IMR-90 (cell line): ENCODE measurements around the gene PRKAR1A. TPM values are rescaled to one million over a fixed set of nuclear protein-coding genes. Genes with fewer than 3 reads are reported as not detected.

Experiments
- ATAC-seq: fragments of 200-7000 bp; cut with Tn5 transposase; 2 replicates; pipeline ENCODE4 v1.9.1; 2020; ENCODE audit warnings: low read depth, mild to moderate bottlenecking, moderate library complexity
- BruUV-seq: library from RNA; stranded (reverse); fragments of 400-500 nt; replicated peaks from 2 replicates; lab custom pipeline; 2021; lab: Mats Ljungman, UMichigan
- CTCF ChIA-PET: fragments of 300-600 bp; formaldehyde crosslinking; extraction: SDS; loops from one replicate; lab custom pipeline; 2021; ENCODE audit warnings: antibody characterized with exemption; lab: Yijun Ruan, JAX
- POLR2A ChIA-PET: fragments of 300-600 bp; sonication (Branson Sonifier 250); formaldehyde crosslinking; loops from one replicate; lab custom pipeline; 2022; ENCODE audit warnings: antibody characterized with exemption; ENCODE audit not compliant: unreplicated experiment; lab: Charles Lee
- DNase-seq: peaks from one replicate; pipeline ENCODE4 v3.0.0; 2013
- H2AFZ ChIP-seq: replicated peaks from 2 replicates; pipeline ENCODE3; 2013; ENCODE audit warnings: low read length, mild to moderate bottlenecking; ENCODE audit not compliant: poor library complexity
- H2AK5ac ChIP-seq: 2 replicates; pipeline ENCODE4 v1.6.1; 2013; ENCODE audit warnings: low read depth, low read length, inconsistent platforms
- H2AK9ac ChIP-seq: replicated peaks from 2 replicates; pipeline ENCODE3; 2013; ENCODE audit warnings: mild to moderate bottlenecking, low read depth, low read length, moderate library complexity; ENCODE audit not compliant: poor library complexity
- H2BK120ac ChIP-seq: 2 replicates; pipeline ENCODE4 v1.6.1; 2013; ENCODE audit warnings: low read depth, low read length, inconsistent platforms
- H2BK15ac ChIP-seq: 3 replicates; pipeline ENCODE4 v1.6.1; 2013; ENCODE audit warnings: low read depth, low read length, inconsistent platforms
- H2BK20ac ChIP-seq: 2 replicates; pipeline ENCODE4 v1.6.1; 2013; ENCODE audit warnings: low read depth, mild to moderate bottlenecking, inconsistent platforms, low read length, moderate library complexity
- H2BK5ac ChIP-seq: 2 replicates; pipeline ENCODE4 v1.6.1; 2013; ENCODE audit warnings: mild to moderate bottlenecking, low read depth, low read length, inconsistent platforms; ENCODE audit not compliant: poor library complexity, severe bottlenecking
- H3K14ac ChIP-seq: replicated peaks from 2 replicates; pipeline ENCODE4 v1.6.1; 2013; ENCODE audit warnings: low read depth, low read length, inconsistent platforms
- H3K18ac ChIP-seq: 2 replicates; pipeline ENCODE4 v1.6.1; 2013; ENCODE audit warnings: low read depth, low read length, control low read depth
- H3K23ac ChIP-seq: 2 replicates; pipeline ENCODE4 v1.6.1; 2013; ENCODE audit warnings: low read depth, low read length, inconsistent platforms
- H3K27ac ChIP-seq: 2 replicates; pipeline ENCODE4 v1.5.1; 2013; ENCODE audit warnings: mild to moderate bottlenecking, control low read depth, low read length; ENCODE audit not compliant: insufficient read depth
- H3K27me3 ChIP-seq: 2 replicates; pipeline ENCODE4 v1.6.1; 2013; ENCODE audit warnings: low read length; ENCODE audit not compliant: control insufficient read depth, insufficient read depth
- H3K36me3 ChIP-seq: 2 replicates; pipeline ENCODE4 v1.6.1; 2013; ENCODE audit warnings: low read length, mixed read lengths; ENCODE audit not compliant: control insufficient read depth, insufficient read depth
- H3K4ac ChIP-seq: 2 replicates; pipeline ENCODE4 v1.6.1; 2013; ENCODE audit warnings: low read depth, low read length, inconsistent platforms
- H3K4me1 ChIP-seq: 2 replicates; pipeline ENCODE4 v1.6.1; 2013; ENCODE audit warnings: low read length, mixed read lengths; ENCODE audit not compliant: control insufficient read depth, insufficient read depth
- H3K4me2 ChIP-seq: 2 replicates; pipeline ENCODE4 v1.6.1; 2013; ENCODE audit warnings: low read depth, mild to moderate bottlenecking, control low read depth, low read length, moderate library complexity
- H3K4me3 ChIP-seq: 2 replicates; pipeline ENCODE4 v1.5.1; 2013; ENCODE audit warnings: low read depth, mild to moderate bottlenecking, control low read depth, low read length, moderate library complexity; ENCODE audit not compliant: insufficient read depth
- H3K56ac ChIP-seq: 2 replicates; pipeline ENCODE4 v1.6.1; 2013; ENCODE audit warnings: low read length, inconsistent platforms; ENCODE audit not compliant: insufficient read depth; ENCODE audit errors: extremely low read depth
- H3K79me1 ChIP-seq, 2 experiments: 2 replicates each; pipeline ENCODE4 v1.6.1; 2013; ENCODE audit warnings: low read length in 2 of 2, inconsistent platforms in 1 of 2, low read depth in 1 of 2
- H3K9ac ChIP-seq: 2 replicates; pipeline ENCODE4 v1.6.1; 2013; ENCODE audit warnings: low read depth, low read length, control low read depth
- H3K9me1 ChIP-seq: 2 replicates; pipeline ENCODE4 v1.6.1; 2013; ENCODE audit warnings: low read length, inconsistent platforms; ENCODE audit not compliant: insufficient read depth
- H3K9me3 ChIP-seq: 2 replicates; pipeline ENCODE4 v1.6.1; 2013; ENCODE audit warnings: low read length; ENCODE audit not compliant: control insufficient read depth, insufficient read depth
- H4K20me1 ChIP-seq: 2 replicates; pipeline ENCODE4 v1.6.1; 2013; ENCODE audit warnings: low read length, inconsistent platforms; ENCODE audit not compliant: insufficient read depth
- H4K5ac ChIP-seq: 2 replicates; pipeline ENCODE4 v1.6.1; 2013; ENCODE audit warnings: mild to moderate bottlenecking, low read depth, low read length, control low read depth
- H4K8ac ChIP-seq, 2 experiments: 2 replicates each; pipeline ENCODE4 v1.6.1; 2013; ENCODE audit warnings: low read depth in 2 of 2, low read length in 2 of 2, control low read depth in 1 of 2, inconsistent platforms in 1 of 2
- H4K91ac ChIP-seq: 2 replicates; pipeline ENCODE4 v1.6.1; 2013; ENCODE audit warnings: low read depth, low read length, inconsistent platforms; ENCODE audit not compliant: insufficient read depth
- WGBS, 2 experiments: methylation state at CpG; one replicate each; pipeline versions ENCODE4 v1.1.5 to v1.1.7; 2013; ENCODE audit warnings: missing lambda C conversion rate in 2 of 2; ENCODE audit not compliant: insufficient read length in 1 of 2; ENCODE audit errors: extremely low coverage in 2 of 2; 5-methylcytosine and 5-hydroxymethylcytosine counted together
- dilution Hi-C: fragments of 300-500 bp; cut with HindIII; formaldehyde crosslinking; loops from one replicate; pipeline ENCODE4 v1.14.3; 2018; ENCODE audit warnings: low sequenced_read_pairs; ENCODE audit not compliant: unreplicated experiment
- in situ Hi-C: fragments of 300-500 bp; cut with MboI; formaldehyde crosslinking; loops from 3 replicates; pipeline ENCODE4 v1.14.3; 2019; ENCODE audit warnings: low sequenced_read_pairs, inconsistent platforms, mixed read lengths
- intact Hi-C: fragments of 100-400 bp; cut with micrococcal nuclease; formaldehyde crosslinking; loops from 2 replicates; pipeline ENCODE4 v1.10.0; 2022
- polyA plus RNA-seq, 3 experiments: library from polyadenylated mRNA; depleted of rRNA; stranded (reverse); fragments of >200 nt; gene quantifications; 2 replicates each; pipeline ENCODE4 v1.2.3, GENCODE V29; 2012; ENCODE audit warnings: low replicate concordance in 1 of 3
- total RNA-seq: library from RNA; depleted of rRNA; stranded (reverse); fragments of >200 nt; gene quantifications from 2 replicates; pipeline ENCODE4 v1.2.3, GENCODE V29; 2012
- TF ChIP-seq, protein P1 (sequence below): fragments of 150-350 bp; IDR thresholded peaks from 2 replicates; pipeline ENCODE4 v1.6.1; 2017; ENCODE audit warnings: mild to moderate bottlenecking, antibody characterized with exemption, low read length, low read depth

PRKAR1A gene
- total and polyA plus RNA-seq, 2 of the 4 experiments (the other 2 are of a cell fraction): 145 to 256 TPM

DNA sequence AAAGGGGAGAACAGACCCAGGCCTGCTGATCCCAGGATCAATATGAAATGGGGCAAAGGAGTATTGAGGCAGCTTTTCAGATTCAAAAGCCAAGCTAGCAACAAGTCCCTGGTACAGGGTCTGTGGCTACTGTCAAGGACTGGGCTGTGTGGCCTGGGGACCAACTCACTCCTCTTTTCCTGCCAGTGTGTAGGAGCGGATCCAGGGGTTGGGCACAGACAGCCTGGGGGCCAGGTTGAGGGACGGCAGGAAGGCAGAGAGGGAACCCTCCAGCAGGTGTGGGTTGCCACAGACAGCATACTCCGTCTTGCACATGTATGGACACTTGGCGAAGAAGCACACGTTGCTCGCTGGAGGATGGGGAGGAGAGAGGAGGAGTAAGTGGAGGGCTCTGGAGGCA is 29.6 kb downstream of the PRKAR1A start:
- H3K56ac ChIP-seq: no peak overlapping the region
- no peak overlapping the region for H3K9ac ChIP-seq
- H2BK20ac ChIP-seq: no peak overlapping the region
- TF ChIP-seq, protein P1, sequence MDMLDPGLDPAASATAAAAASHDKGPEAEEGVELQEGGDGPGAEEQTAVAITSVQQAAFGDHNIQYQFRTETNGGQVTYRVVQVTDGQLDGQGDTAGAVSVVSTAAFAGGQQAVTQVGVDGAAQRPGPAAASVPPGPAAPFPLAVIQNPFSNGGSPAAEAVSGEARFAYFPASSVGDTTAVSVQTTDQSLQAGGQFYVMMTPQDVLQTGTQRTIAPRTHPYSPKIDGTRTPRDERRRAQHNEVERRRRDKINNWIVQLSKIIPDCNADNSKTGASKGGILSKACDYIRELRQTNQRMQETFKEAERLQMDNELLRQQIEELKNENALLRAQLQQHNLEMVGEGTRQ: no peak
- no peaks in the 10 kb centered on the region; the same call in 1 of the 2 replicates for H3K9me1 ChIP-seq
- no peak overlapping the region for H2BK15ac ChIP-seq
- 92% methylated on average over 2 of the region's 6 CpGs; no CpG with 5 or more reads in 1 of the 2 experiments for WGBS, 2 experiments
- no peak overlapping the region for H2BK120ac ChIP-seq
- peaks cover 27% of the 10 kb centered on the region for H3K36me3 ChIP-seq
- intact Hi-C loops (no loop called here), dilution Hi-C loops (no loop called here), in situ Hi-C loops (no loop called here)
- no peak overlapping the region for H4K5ac ChIP-seq
- no peak overlapping the region for H2BK5ac ChIP-seq
- no peak overlapping the region for H2AK5ac ChIP-seq
- ATAC-seq: no peak
- ChIA-PET CTCF (no interaction called here), POLR2A (no interaction called here)
- peaks cover 0 to 4% of the 10 kb centered on the region in 2 experiments; a peak in 1 of 4 replicates for H3K79me1 ChIP-seq
- H3K18ac ChIP-seq: no peak overlapping the region
- H3K4me1 ChIP-seq: no peaks in the 10 kb centered on the region
- H3K4me2 ChIP-seq: no peak overlapping the region
- DNase-seq: no peak
- no peak overlapping the region for H3K4me3 ChIP-seq
- BruUV-seq: no TSS peak
- no peak overlapping the region for H4K8ac ChIP-seq
- no peak overlapping the region for H3K23ac ChIP-seq
- no peak overlapping the region for H3K4ac ChIP-seq
- no peaks in the 10 kb centered on the region for H3K9me3 ChIP-seq
- no peak overlapping the region for H3K27ac ChIP-seq
- H2AFZ ChIP-seq: no peak overlapping the region
- H2AK9ac ChIP-seq: no peak overlapping the region
- no peak overlapping the region for H3K14ac ChIP-seq
- no peaks in the 10 kb centered on the region for H4K20me1 ChIP-seq
- no peaks in the 10 kb centered on the region for H3K27me3 ChIP-seq
- H4K91ac ChIP-seq: no peak overlapping the region
